GM21447 (cell line): ENCODE results near the gene SNRPN.
"Not testable (repeated sequence)": the region's sequence is repeated elsewhere in the genome, so short reads cannot be mapped to it uniquely, and the experiment has no call there.

Source experiments
- ATAC-seq: cut with Tn5 transposase; IDR thresholded peaks from one replicate; pipeline ENCODE4 v1.9.1; 2021; ENCODE audit not compliant: unreplicated experiment

SNRPN gene

GRCh38 chr15:24966364-24967103 is 11.7 kb downstream of the SNRPN start:
- no peak for ATAC-seq

- no peak for ATAC-seq
Measured at GRCh38 chr15:24971052-24971451, 16.3 kb downstream of the SNRPN start.

GRCh38 chr15:24971772-24972171 is 17.0 kb downstream of the SNRPN start:
- ATAC-seq: no peak

- not testable (repeated sequence) for ATAC-seq
Measured at GRCh38 chr15:24972707-24973106, 17.9 kb downstream of the SNRPN start.

DNA sequence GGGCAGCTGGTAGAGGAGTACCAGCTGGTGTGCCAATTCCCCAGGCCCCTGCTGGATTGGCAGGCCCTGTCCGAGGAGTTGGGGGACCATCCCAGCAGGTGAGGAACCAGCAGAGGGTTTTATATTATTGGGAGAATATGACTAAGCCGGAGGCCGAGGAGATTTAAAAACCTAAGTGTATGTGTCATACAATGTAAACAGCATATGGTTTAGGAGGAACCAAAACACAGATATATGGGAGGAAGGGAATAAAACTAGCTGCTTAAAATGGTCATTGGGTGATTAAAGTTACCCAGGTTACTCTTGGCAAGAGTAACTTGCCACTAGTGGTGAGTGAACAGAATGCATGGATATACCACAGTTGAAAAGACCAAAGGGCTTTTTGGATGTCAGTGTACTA is 22.1 kb downstream of the SNRPN start:
- no peak for ATAC-seq

DNA sequence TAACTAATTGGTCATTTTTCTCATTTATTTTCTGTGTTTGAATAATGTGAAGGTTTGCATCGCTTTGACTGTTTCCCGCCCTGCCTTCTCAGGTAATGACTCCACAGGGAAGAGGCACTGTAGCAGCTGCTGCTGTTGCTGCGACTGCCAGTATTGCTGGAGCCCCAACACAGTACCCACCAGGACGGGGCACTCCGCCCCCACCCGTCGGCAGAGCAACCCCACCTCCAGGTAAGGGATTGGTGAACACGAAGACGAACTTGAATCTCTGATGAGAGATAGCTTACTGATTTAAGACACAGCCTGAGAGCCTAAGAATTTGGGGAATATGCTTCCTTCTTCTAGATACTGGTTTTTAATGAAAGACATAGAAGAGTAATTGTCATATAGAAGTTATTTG is 22.9 kb downstream of the SNRPN start:
- no peak for ATAC-seq

- ATAC-seq: no peak
Measured at GRCh38 chr15:24985224-24985623, 30.4 kb downstream of the SNRPN start.

- no peak for ATAC-seq
Measured at GRCh38 chr15:24986653-24987052, 31.9 kb downstream of the SNRPN start.

- ATAC-seq: no peak
Measured at GRCh38 chr15:25019434-25019833, 64.6 kb downstream of the SNRPN start.

GRCh38 chr15:25022233-25022632 is 67.4 kb downstream of the SNRPN start:
- no peak for ATAC-seq
